OCI-LY1 (cell line): ENCODE results near the gene UBLCP1.

Experiments used
- EZH2 ChIP-seq: fragments of 200-600 bp; sonication (generic), shearing (Covaris generic); IDR thresholded peaks from 2 replicates; pipeline ENCODE4 v1.8.0; 2017; ENCODE audit warnings: borderline replicate concordance, mixed run types, mild to moderate bottlenecking, antibody characterized with exemption, low read length, moderate library complexity, mixed read lengths
- TF ChIP-seq, protein P1 (sequence below): fragments of 200-600 bp; sonication (generic), shearing (Covaris generic); IDR thresholded peaks from 2 replicates; pipeline ENCODE4 v1.5.1; 2017; ENCODE audit warnings: mild to moderate bottlenecking, antibody characterized with exemption, low read length, moderate library complexity, mixed read lengths

- TF ChIP-seq EZH2: no peak
- TF ChIP-seq, protein P1, sequence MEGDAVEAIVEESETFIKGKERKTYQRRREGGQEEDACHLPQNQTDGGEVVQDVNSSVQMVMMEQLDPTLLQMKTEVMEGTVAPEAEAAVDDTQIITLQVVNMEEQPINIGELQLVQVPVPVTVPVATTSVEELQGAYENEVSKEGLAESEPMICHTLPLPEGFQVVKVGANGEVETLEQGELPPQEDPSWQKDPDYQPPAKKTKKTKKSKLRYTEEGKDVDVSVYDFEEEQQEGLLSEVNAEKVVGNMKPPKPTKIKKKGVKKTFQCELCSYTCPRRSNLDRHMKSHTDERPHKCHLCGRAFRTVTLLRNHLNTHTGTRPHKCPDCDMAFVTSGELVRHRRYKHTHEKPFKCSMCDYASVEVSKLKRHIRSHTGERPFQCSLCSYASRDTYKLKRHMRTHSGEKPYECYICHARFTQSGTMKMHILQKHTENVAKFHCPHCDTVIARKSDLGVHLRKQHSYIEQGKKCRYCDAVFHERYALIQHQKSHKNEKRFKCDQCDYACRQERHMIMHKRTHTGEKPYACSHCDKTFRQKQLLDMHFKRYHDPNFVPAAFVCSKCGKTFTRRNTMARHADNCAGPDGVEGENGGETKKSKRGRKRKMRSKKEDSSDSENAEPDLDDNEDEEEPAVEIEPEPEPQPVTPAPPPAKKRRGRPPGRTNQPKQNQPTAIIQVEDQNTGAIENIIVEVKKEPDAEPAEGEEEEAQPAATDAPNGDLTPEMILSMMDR: peak; percentile 89
Observed at GRCh38 chr5:159331093-159331973, 68.2 kb downstream of the UBLCP1 start.
